H9 (cell line): Measurements from ENCODE around the gene MRPL1. TPM values are rescaled to one million over a fixed set of nuclear protein-coding genes. Genes with fewer than 3 reads are reported as not detected.

ENCODE experiments used
- DNase-seq: peaks from one replicate; pipeline ENCODE4 v3.0.0-alpha.2; 2017
- H2AFZ ChIP-seq: one replicate; pipeline ENCODE4 v1.6.1; 2013; ENCODE audit warnings: mild to moderate bottlenecking, low read length, control low read depth, moderate library complexity
- H2AK5ac ChIP-seq: 2 replicates; pipeline ENCODE4 v1.6.1; 2013; ENCODE audit warnings: low read length, control low read depth, mixed read lengths; ENCODE audit not compliant: insufficient read length
- H2BK120ac ChIP-seq: one replicate; pipeline ENCODE4 v1.6.1; 2013; ENCODE audit warnings: low read depth, mild to moderate bottlenecking, low read length, control low read depth, inconsistent platforms; ENCODE audit not compliant: poor library complexity, severe bottlenecking
- H2BK12ac ChIP-seq: 2 replicates; pipeline ENCODE4 v1.6.1; 2013; ENCODE audit warnings: low read length, control low read depth, mixed read lengths, low read depth; ENCODE audit not compliant: insufficient read length
- H2BK15ac ChIP-seq: 2 replicates; pipeline ENCODE4 v1.6.1; 2013; ENCODE audit warnings: low read depth, low read length, control low read depth
- H2BK20ac ChIP-seq: one replicate; pipeline ENCODE4 v1.6.1; 2013; ENCODE audit warnings: low read depth, mild to moderate bottlenecking, low read length, control low read depth, inconsistent platforms; ENCODE audit not compliant: poor library complexity, severe bottlenecking
- H2BK5ac ChIP-seq: 2 replicates; pipeline ENCODE4 v1.6.1; 2013; ENCODE audit warnings: low read length, control low read depth, mixed read lengths; ENCODE audit not compliant: insufficient read length
- H3K14ac ChIP-seq: 2 replicates; pipeline ENCODE4 v1.6.1; 2013; ENCODE audit warnings: low read length, control low read depth; ENCODE audit not compliant: insufficient read depth
- H3K18ac ChIP-seq: 2 replicates; pipeline ENCODE4 v1.6.1; 2013; ENCODE audit warnings: low read depth, mild to moderate bottlenecking, mixed read lengths, low read length, control low read depth; ENCODE audit not compliant: insufficient read length
- H3K23ac ChIP-seq: 2 replicates; pipeline ENCODE4 v1.6.1; 2013; ENCODE audit warnings: low read length, control low read depth, mixed read lengths, low read depth; ENCODE audit not compliant: insufficient read length
- H3K23me2 ChIP-seq: 2 replicates; pipeline ENCODE4 v1.6.1; 2013; ENCODE audit warnings: low read depth, mild to moderate bottlenecking, mixed read lengths, low read length, control low read depth; ENCODE audit not compliant: insufficient read length, poor library complexity, severe bottlenecking
- H3K27ac ChIP-seq: 2 replicates; pipeline ENCODE4 v1.5.1; 2013; ENCODE audit warnings: low read length, control low read depth, mixed read lengths, low read depth; ENCODE audit not compliant: insufficient read length
- H3K27me3 ChIP-seq: 2 replicates; pipeline ENCODE4 v1.6.1; 2013; ENCODE audit warnings: low read length, control low read depth, inconsistent platforms; ENCODE audit not compliant: insufficient read depth
- H3K4ac ChIP-seq: 2 replicates; pipeline ENCODE4 v1.6.1; 2013; ENCODE audit warnings: low read depth, mild to moderate bottlenecking, control low read depth, inconsistent platforms, low read length, moderate library complexity
- H3K4me1 ChIP-seq: 2 replicates; pipeline ENCODE4 v1.6.1; 2013; ENCODE audit warnings: low read length, control low read depth, inconsistent platforms; ENCODE audit not compliant: insufficient read depth
- H3K4me2 ChIP-seq: 2 replicates; pipeline ENCODE4 v1.6.1; 2013; ENCODE audit warnings: low read length, control low read depth, mixed read lengths; ENCODE audit not compliant: insufficient read length, insufficient read depth
- H3K56ac ChIP-seq: 2 replicates; pipeline ENCODE4 v1.6.1; 2013; ENCODE audit warnings: low read depth, mild to moderate bottlenecking, mixed read lengths, low read length, control low read depth; ENCODE audit not compliant: insufficient read length
- H3K79me1 ChIP-seq: 2 replicates; pipeline ENCODE4 v1.6.1; 2013; ENCODE audit warnings: low read depth, mild to moderate bottlenecking, moderate library complexity, low read length, control low read depth, inconsistent platforms; ENCODE audit not compliant: insufficient read depth, poor library complexity, severe bottlenecking
- H3K79me2 ChIP-seq: 2 replicates; pipeline ENCODE4 v1.6.1; 2013; ENCODE audit warnings: low read length, control low read depth, inconsistent platforms; ENCODE audit not compliant: insufficient read depth
- H3K9ac ChIP-seq: 2 replicates; pipeline ENCODE4 v1.6.1; 2013; ENCODE audit warnings: low read length, control low read depth, mixed read lengths; ENCODE audit not compliant: insufficient read length; ENCODE audit errors: extremely low read depth
- H3K9me3 ChIP-seq: one replicate; pipeline ENCODE4 v1.6.1; 2013; ENCODE audit warnings: low read depth, low read length, inconsistent platforms; ENCODE audit not compliant: control insufficient read depth
- H3T11ph ChIP-seq: one replicate; pipeline ENCODE4 v1.6.1; 2013; ENCODE audit warnings: mild to moderate bottlenecking, low read length, control low read depth, inconsistent platforms
- H4K20me1 ChIP-seq: one replicate; pipeline ENCODE4 v1.6.1; 2013; ENCODE audit not compliant: control insufficient read depth, insufficient read length, insufficient read depth
- H4K5ac ChIP-seq: 2 replicates; pipeline ENCODE4 v1.6.1; 2013; ENCODE audit warnings: low read depth, mild to moderate bottlenecking, mixed read lengths, low read length, control low read depth; ENCODE audit not compliant: insufficient read length
- H4K8ac ChIP-seq: replicated peaks from 2 replicates; pipeline ENCODE4 v1.6.1; 2013; ENCODE audit warnings: low read length, control low read depth, mixed read lengths, low read depth; ENCODE audit not compliant: insufficient read length
- H4K91ac ChIP-seq: 2 replicates; pipeline ENCODE4 v1.6.1; 2013; ENCODE audit warnings: low read depth, mild to moderate bottlenecking, moderate library complexity, mixed read lengths, low read length, control low read depth; ENCODE audit not compliant: insufficient read length
- H3K27ac Mint-ChIP-seq, 3 experiments: 2 replicates in 2 of 3; 3 replicates in 1 of 3; pipeline ENCODE4 v1.8.0; 2020 to 2021; ENCODE audit warnings: mixed read lengths in 3 of 3, mild to moderate bottlenecking in 1 of 3, moderate library complexity in 1 of 3
- H3K27me3 Mint-ChIP-seq: 2 replicates; pipeline ENCODE4 v1.8.0; 2021; ENCODE audit warnings: low read depth, mild to moderate bottlenecking, moderate library complexity, mixed read lengths
- H3K36me3 Mint-ChIP-seq, 3 experiments: 2 replicates in 2 of 3; 3 replicates in 1 of 3; pipeline ENCODE4 v1.8.0; 2020 to 2021; ENCODE audit warnings: low read depth in 3 of 3, mixed read lengths in 3 of 3; ENCODE audit not compliant: insufficient read depth in 1 of 3
- H3K4me1 Mint-ChIP-seq, 2 experiments: 2 replicates each; pipeline ENCODE4 v1.8.0; 2020; ENCODE audit warnings: mixed read lengths in 2 of 2
- H3K4me3 Mint-ChIP-seq, 2 experiments: 2 replicates in 1 of 2; 3 replicates in 1 of 2; pipeline ENCODE4 v1.8.0; 2020 to 2021; ENCODE audit warnings: mild to moderate bottlenecking in 2 of 2, mixed read lengths in 2 of 2, moderate library complexity in 1 of 2
- H3K9me3 Mint-ChIP-seq, 2 experiments: 2 replicates in 1 of 2; 3 replicates in 1 of 2; pipeline ENCODE4 v1.8.0; 2020; ENCODE audit warnings: mild to moderate bottlenecking in 2 of 2, mixed read lengths in 2 of 2, moderate library complexity in 1 of 2
- WGBS: extraction: QIAGEN DNeasy Blood & Tissue Kit; methylation state at CpG from one replicate; pipeline ENCODE4 v1.1.7; 2013; ENCODE audit warnings: missing lambda C conversion rate, low lambda C conversion rate, mixed read lengths; ENCODE audit not compliant: insufficient read length; ENCODE audit errors: extremely low coverage; 5-methylcytosine and 5-hydroxymethylcytosine counted together
- total RNA-seq: library from RNA; stranded (reverse); gene quantifications from 2 replicates; pipeline ENCODE4 v1.2.1, GENCODE V29; 2021
- TF ChIP-seq, protein P1 (sequence below): fragments of 200-600 bp; sonication (generic); conservative IDR thresholded peaks from 3 replicates; pipeline ENCODE4 v1.8.0; 2021; ENCODE audit warnings: antibody characterized with exemption, mild to moderate bottlenecking

MRPL1 gene
- total RNA-seq, 1 experiment from 2014 or later = 39.0 TPM

- no peaks in the 10 kb centered on the region for H3K4me1 ChIP-seq
- no peak overlapping the region for H2BK15ac ChIP-seq
- no peak overlapping the region for H3T11ph ChIP-seq
- H3K79me2 ChIP-seq = no peaks in the 10 kb centered on the region
- no peaks in the 10 kb centered on the region for H4K20me1 ChIP-seq
- H3K9me3 Mint-ChIP-seq = no peaks in the 10 kb centered on the region
- no peak overlapping the region for H3K4me3 Mint-ChIP-seq
- no peaks in the 10 kb centered on the region for H3K27me3 ChIP-seq
- no peak overlapping the region for H2BK120ac ChIP-seq
- no peaks in the 10 kb centered on the region for H3K23me2 ChIP-seq
- no peak overlapping the region for H3K27ac ChIP-seq
- no peak overlapping the region for H2BK20ac ChIP-seq
- no peak overlapping the region for H4K8ac ChIP-seq
- H3K27me3 Mint-ChIP-seq = no peaks in the 10 kb centered on the region
- no peaks in the 10 kb centered on the region for H3K79me1 ChIP-seq
- H4K91ac ChIP-seq = no peak overlapping the region
- TF ChIP-seq, protein P1, sequence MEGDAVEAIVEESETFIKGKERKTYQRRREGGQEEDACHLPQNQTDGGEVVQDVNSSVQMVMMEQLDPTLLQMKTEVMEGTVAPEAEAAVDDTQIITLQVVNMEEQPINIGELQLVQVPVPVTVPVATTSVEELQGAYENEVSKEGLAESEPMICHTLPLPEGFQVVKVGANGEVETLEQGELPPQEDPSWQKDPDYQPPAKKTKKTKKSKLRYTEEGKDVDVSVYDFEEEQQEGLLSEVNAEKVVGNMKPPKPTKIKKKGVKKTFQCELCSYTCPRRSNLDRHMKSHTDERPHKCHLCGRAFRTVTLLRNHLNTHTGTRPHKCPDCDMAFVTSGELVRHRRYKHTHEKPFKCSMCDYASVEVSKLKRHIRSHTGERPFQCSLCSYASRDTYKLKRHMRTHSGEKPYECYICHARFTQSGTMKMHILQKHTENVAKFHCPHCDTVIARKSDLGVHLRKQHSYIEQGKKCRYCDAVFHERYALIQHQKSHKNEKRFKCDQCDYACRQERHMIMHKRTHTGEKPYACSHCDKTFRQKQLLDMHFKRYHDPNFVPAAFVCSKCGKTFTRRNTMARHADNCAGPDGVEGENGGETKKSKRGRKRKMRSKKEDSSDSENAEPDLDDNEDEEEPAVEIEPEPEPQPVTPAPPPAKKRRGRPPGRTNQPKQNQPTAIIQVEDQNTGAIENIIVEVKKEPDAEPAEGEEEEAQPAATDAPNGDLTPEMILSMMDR = no peak
- H2BK12ac ChIP-seq = no peak overlapping the region
- no peaks in the 10 kb centered on the region for H3K36me3 Mint-ChIP-seq
- H3K56ac ChIP-seq = no peak overlapping the region
- WGBS = no CpG with 5 or more reads among the region's 1 CpG
- H3K4me2 ChIP-seq = no peak overlapping the region
- no peak overlapping the region for H3K4ac ChIP-seq
- H3K9me3 ChIP-seq = no peaks in the 10 kb centered on the region
- H3K4me1 Mint-ChIP-seq = peaks cover 11 to 17% of the 10 kb centered on the region in 2 experiments
- no peak for DNase-seq
- H3K18ac ChIP-seq = no peak overlapping the region
- H3K23ac ChIP-seq = no peak overlapping the region
- H3K27ac Mint-ChIP-seq = no peak overlapping the region
- H3K14ac ChIP-seq = no peak overlapping the region
- no peak overlapping the region for H2AFZ ChIP-seq
- no peak overlapping the region for H2AK5ac ChIP-seq
- H2BK5ac ChIP-seq = no peak overlapping the region
- H4K5ac ChIP-seq = no peak overlapping the region
- H3K9ac ChIP-seq = no peak overlapping the region
Measured at GRCh38 chr4:77845400-77845799, 17.2 kb upstream of the MRPL1 start.
